PFSK-1 (cell line): ENCODE results near the gene ERCC6.

ENCODE experiments used
- FOXP2 ChIP-seq: optimal IDR thresholded peaks from 2 replicates; pipeline ENCODE3; 2011; ENCODE audit warnings: borderline replicate concordance, control low read depth, inconsistent platforms; ENCODE audit not compliant: insufficient read depth; ENCODE audit errors: extremely low read length, extremely low read depth
- POLR2AphosphoS5 ChIP-seq: IDR thresholded peaks from 2 replicates; pipeline ENCODE4 v1.6.1; 2012; ENCODE audit warnings: low read depth, mild to moderate bottlenecking, control low read depth, low read length, moderate library complexity
- SIN3A ChIP-seq: IDR thresholded peaks from 2 replicates; pipeline ENCODE4 v1.6.1; 2012; ENCODE audit warnings: mild to moderate bottlenecking, low read length, moderate library complexity, borderline replicate concordance; ENCODE audit not compliant: insufficient read depth
- TF ChIP-seq, protein P1 (sequence below), 2 experiments: IDR thresholded peaks; 2 replicates each; pipeline versions ENCODE4 v1.6.1 to v1.8.0; 2011 to 2012; ENCODE audit warnings: low read depth in 2 of 2, low read length in 2 of 2, control low read depth in 1 of 2, inconsistent platforms in 1 of 2, mild to moderate bottlenecking in 1 of 2, moderate library complexity in 1 of 2; ENCODE audit not compliant: insufficient read depth in 1 of 2

- TF ChIP-seq SIN3A (no peak), POLR2AphosphoS5 (no peak), FOXP2 (no peak)
- TF ChIP-seq, protein P1, sequence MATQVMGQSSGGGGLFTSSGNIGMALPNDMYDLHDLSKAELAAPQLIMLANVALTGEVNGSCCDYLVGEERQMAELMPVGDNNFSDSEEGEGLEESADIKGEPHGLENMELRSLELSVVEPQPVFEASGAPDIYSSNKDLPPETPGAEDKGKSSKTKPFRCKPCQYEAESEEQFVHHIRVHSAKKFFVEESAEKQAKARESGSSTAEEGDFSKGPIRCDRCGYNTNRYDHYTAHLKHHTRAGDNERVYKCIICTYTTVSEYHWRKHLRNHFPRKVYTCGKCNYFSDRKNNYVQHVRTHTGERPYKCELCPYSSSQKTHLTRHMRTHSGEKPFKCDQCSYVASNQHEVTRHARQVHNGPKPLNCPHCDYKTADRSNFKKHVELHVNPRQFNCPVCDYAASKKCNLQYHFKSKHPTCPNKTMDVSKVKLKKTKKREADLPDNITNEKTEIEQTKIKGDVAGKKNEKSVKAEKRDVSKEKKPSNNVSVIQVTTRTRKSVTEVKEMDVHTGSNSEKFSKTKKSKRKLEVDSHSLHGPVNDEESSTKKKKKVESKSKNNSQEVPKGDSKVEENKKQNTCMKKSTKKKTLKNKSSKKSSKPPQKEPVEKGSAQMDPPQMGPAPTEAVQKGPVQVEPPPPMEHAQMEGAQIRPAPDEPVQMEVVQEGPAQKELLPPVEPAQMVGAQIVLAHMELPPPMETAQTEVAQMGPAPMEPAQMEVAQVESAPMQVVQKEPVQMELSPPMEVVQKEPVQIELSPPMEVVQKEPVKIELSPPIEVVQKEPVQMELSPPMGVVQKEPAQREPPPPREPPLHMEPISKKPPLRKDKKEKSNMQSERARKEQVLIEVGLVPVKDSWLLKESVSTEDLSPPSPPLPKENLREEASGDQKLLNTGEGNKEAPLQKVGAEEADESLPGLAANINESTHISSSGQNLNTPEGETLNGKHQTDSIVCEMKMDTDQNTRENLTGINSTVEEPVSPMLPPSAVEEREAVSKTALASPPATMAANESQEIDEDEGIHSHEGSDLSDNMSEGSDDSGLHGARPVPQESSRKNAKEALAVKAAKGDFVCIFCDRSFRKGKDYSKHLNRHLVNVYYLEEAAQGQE (IDR thresholded peaks at IDR 0.05; ENCODE audit: insufficient read depth in 1 of 2, low read depth in 2 of 2, low read length in 2 of 2) = no peak
These were observed 19.3 kb upstream of the ERCC6 start for GRCh38 chr10:49558190-49558589.
